ENCODE measurements around the gene ZMYM4. TPM values are rescaled to one million over a fixed set of nuclear protein-coding genes. Genes with fewer than 3 reads are reported as not detected.

Gene ZMYM4
- total RNA-seq, 1 donor from 2014 or later: 9.6 TPM

DNA sequence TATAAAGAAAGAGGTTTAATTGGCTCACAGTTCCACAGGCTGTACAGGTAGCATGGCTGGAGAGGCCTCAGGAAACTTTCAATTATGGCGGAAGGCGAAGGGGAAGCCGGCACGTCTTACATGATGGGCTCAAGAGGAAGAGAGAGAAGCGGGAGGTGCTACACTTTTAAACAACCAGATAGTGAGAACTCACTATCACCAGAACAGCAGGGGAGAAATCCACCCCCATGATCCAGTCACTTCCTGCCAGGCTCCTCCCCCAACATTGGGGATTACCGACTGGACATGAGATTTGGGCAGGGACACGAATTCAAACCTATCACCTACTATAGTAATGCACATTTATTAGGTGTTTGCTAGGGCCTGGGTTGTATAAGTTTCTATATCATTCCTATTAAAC, 117.8 kb downstream of the ZMYM4 start:
- H3K36me3 ChIP-seq: peaks cover 14 to 35% of the 10 kb centered on the region in 2 donors

DNA sequence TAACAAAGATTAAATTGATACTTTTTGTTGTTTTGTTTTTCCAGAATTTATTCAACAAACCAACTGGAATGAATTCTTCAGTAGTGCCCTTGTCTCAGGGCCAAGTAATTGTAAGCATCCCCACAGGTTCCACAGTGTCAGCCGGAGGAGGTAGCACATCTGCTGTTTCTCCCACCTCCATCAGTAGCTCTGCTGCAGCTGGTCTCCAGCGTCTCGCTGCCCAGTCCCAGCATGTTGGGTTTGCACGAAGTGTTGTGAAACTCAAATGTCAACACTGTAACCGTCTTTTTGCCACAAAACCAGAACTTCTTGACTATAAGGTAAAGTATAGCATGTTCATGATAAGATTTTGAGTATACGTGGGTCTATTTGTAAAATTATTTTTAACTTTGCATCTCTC, 118.5 kb downstream of the ZMYM4 start:
- Histone ChIP-seq H3K4me1 (no peaks in the 10 kb centered on the region), H3K36me3 (peaks cover 17 to 30% of the 10 kb centered on the region in 2 donors), H3K27ac (no peak overlapping the region), H3K4me3 (no peak overlapping the region), H3K27me3 (no peaks in the 10 kb centered on the region), H3K9me3 (no peaks in the 10 kb centered on the region)
- no peak for DNase-seq (ENCODE audit: low spot score in 2 of 2)
- TF ChIP-seq, protein P1, sequence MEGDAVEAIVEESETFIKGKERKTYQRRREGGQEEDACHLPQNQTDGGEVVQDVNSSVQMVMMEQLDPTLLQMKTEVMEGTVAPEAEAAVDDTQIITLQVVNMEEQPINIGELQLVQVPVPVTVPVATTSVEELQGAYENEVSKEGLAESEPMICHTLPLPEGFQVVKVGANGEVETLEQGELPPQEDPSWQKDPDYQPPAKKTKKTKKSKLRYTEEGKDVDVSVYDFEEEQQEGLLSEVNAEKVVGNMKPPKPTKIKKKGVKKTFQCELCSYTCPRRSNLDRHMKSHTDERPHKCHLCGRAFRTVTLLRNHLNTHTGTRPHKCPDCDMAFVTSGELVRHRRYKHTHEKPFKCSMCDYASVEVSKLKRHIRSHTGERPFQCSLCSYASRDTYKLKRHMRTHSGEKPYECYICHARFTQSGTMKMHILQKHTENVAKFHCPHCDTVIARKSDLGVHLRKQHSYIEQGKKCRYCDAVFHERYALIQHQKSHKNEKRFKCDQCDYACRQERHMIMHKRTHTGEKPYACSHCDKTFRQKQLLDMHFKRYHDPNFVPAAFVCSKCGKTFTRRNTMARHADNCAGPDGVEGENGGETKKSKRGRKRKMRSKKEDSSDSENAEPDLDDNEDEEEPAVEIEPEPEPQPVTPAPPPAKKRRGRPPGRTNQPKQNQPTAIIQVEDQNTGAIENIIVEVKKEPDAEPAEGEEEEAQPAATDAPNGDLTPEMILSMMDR (IDR thresholded peaks at IDR 0.05): no peak
- intact Hi-C loops (cut with DNase I): no loop called here

More for the DNA sequence above, 117.8 kb downstream of the ZMYM4 start:
- Histone ChIP-seq H3K4me3 (no peak overlapping the region), H3K9me3 (no peaks in the 10 kb centered on the region), H3K27me3 (no peaks in the 10 kb centered on the region), H3K27ac (no peak overlapping the region), H3K4me1 (no peaks in the 10 kb centered on the region)
- no peak for DNase-seq (ENCODE audit: low spot score in 2 of 2)
- intact Hi-C loops (cut with DNase I): no loop called here
- TF ChIP-seq, protein P1 (IDR thresholded peaks at IDR 0.05): no peak

DNA sequence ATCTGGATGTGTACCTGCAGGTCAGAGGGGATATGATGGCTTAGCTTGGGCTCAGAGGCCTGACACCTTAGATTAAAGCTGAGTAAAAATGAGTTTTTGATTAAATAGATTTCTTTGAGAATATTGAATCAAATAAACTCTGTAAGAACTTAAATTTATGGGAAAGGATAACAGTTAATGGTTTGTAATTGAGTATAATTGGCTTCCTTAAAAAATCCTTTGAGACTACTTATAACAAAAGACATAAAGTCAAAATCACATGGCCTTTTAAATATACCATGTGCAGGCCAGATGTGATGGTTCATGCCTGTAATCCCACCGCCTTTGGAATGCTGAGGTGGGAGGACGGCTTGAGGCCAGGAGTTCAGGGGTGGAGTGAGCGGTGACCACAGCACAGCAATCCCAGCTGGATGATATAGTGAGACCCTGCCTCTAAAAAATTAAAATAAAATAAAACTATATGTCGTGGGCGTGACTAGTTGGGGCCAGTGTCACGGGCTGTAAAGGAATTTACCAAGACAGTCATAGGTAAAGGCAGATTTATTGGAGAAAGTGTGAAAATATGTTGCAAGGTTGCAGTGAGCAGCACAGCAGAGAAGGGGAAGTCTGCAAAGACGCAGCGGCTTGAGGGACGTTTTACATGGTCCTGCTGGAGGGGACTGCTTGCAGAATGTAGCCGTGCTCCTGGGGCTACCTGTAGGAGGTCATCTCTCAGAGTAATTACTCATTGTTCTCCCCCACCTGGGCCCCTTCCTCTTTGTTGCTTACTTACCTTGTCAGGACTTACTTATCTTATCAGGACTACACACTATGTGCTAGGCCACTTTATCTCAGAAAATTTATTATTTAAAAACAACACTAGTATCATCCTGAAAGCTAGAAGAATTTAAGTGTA, 122.3 kb downstream of the ZMYM4 start:
- DNase-seq (ENCODE audit: low spot score in 2 of 2): no peak

DNA sequence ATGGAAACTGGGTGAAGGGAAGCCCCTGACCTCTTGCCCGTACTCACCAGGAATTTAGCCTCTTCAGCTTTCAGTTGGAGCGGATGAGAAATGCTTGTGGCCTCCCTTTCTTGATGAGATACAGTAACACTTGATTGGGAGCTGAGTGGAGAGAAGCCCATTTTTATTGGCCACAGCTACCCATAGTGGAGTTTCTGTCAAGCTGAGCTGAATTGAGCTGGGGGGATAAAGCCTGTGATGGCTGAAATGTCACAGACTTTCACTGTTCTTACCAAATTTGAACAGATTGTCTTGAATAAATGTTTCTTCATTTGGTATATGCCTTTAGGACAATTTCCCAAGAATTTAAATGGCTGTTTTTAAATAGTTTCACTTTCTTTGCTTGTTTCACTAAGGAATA, 125.9 kb downstream of the ZMYM4 start:
- peaks cover 47 to 67% of the 10 kb centered on the region in 2 donors for H3K36me3 ChIP-seq
- TF ChIP-seq, protein P1 (IDR thresholded peaks at IDR 0.05): no peak
- intact Hi-C loops (cut with DNase I): no loop called here
- no peaks in the 10 kb centered on the region for H3K27me3 ChIP-seq
- H3K4me3 ChIP-seq: no peak overlapping the region
- H3K27ac ChIP-seq: no peak overlapping the region
- H3K4me1 ChIP-seq: no peaks in the 10 kb centered on the region
- DNase-seq (ENCODE audit: low spot score in 2 of 2): no peak
- H3K9me3 ChIP-seq: no peaks in the 10 kb centered on the region

More for the DNA sequence above, 122.3 kb downstream of the ZMYM4 start:
- peaks cover 38 to 59% of the 10 kb centered on the region in 2 donors for H3K36me3 ChIP-seq
- no peaks in the 10 kb centered on the region for H3K4me1 ChIP-seq
- H3K27me3 ChIP-seq: no peaks in the 10 kb centered on the region
- no peak overlapping the region for H3K4me3 ChIP-seq
- intact Hi-C loops (cut with DNase I): no loop called here
- TF ChIP-seq, protein P1 (IDR thresholded peaks at IDR 0.05): no peak
- no peaks in the 10 kb centered on the region for H3K9me3 ChIP-seq
- no peak overlapping the region for H3K27ac ChIP-seq

DNA sequence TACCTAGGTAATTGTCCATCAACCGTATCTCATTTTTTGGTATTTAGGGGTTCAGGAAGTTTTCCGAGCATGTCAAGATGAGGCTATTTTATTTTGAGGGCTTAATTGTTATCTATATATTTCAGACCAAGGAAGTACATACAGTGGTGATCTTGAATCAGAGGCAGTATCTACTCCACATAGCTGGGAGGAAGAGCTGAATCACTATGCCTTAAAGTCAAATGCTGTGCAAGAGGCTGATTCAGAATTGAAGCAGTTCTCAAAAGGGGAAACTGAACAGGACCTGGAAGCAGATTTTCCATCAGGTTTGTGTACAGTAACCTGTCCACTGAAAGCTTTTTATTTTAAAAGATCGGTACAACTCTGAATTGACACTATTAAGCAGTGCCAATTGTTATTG, 130.2 kb downstream of the ZMYM4 start:
- H3K36me3 ChIP-seq: peaks cover 52 to 88% of the 10 kb centered on the region in 2 donors
- H3K4me3 ChIP-seq: no peak overlapping the region
- DNase-seq (ENCODE audit: low spot score in 2 of 2): no peak
- no peaks in the 10 kb centered on the region for H3K9me3 ChIP-seq
- TF ChIP-seq, protein P1 (IDR thresholded peaks at IDR 0.05): no peak
- intact Hi-C loops (cut with DNase I): no loop called here
- no peak overlapping the region for H3K27ac ChIP-seq
- no peaks in the 10 kb centered on the region for H3K27me3 ChIP-seq
- no peaks in the 10 kb centered on the region for H3K4me1 ChIP-seq
